Muscle layer of duodenum (tissue), 2 donors: ENCODE data around the gene RBFOX2.
"Not testable (repeated sequence)": the region's sequence is repeated elsewhere in the genome, so short reads cannot be mapped to it uniquely, and the experiment has no call there.

Source experiments
- H3K27ac ChIP-seq: one replicate; pipeline ENCODE4 v1.7.0; 2013; ENCODE audit warnings: mild to moderate bottlenecking, low read length
- H3K27me3 ChIP-seq: one replicate; pipeline ENCODE4 v1.7.0; 2013; ENCODE audit warnings: low read depth, mild to moderate bottlenecking, control low read depth, low read length
- H3K36me3 ChIP-seq, 2 donors: one replicate each; pipeline ENCODE4 v1.7.0; 2013; ENCODE audit warnings: low read length in 2 of 2, control low read depth in 1 of 2, mild to moderate bottlenecking in 1 of 2; ENCODE audit not compliant: insufficient read depth in 2 of 2, control insufficient read depth in 1 of 2
- H3K4me1 ChIP-seq, 2 donors: one replicate each; pipeline ENCODE4 v1.7.0; 2013; ENCODE audit warnings: low read length in 2 of 2, mild to moderate bottlenecking in 2 of 2, control low read depth in 1 of 2, moderate library complexity in 1 of 2; ENCODE audit not compliant: insufficient read depth in 2 of 2, control insufficient read depth in 1 of 2
- H3K4me3 ChIP-seq, 2 donors: one replicate each; pipeline ENCODE4 v1.7.0; 2013; ENCODE audit warnings: low read length in 2 of 2, low read depth in 1 of 2, mild to moderate bottlenecking in 1 of 2
- H3K9me3 ChIP-seq, 2 donors: one replicate each; pipeline ENCODE4 v1.7.0; 2013; ENCODE audit warnings: low read length in 2 of 2, control low read depth in 1 of 2, mild to moderate bottlenecking in 1 of 2; ENCODE audit not compliant: control insufficient read depth in 1 of 2
- donor health status: healthy.

Gene RBFOX2

GRCh38 chr22:36037102-36037758 lies 8.6 kb upstream of the RBFOX2 start:
- no peaks in the 10 kb centered on the region for H3K4me1 ChIP-seq
- H3K36me3 ChIP-seq = no peaks in the 10 kb centered on the region
- H3K27me3 ChIP-seq = no peaks in the 10 kb centered on the region
- no peaks in the 10 kb centered on the region for H3K9me3 ChIP-seq
- no peak overlapping the region for H3K4me3 ChIP-seq
- H3K27ac ChIP-seq = no peak overlapping the region

GRCh38 chr22:36036167-36036624 lies 7.6 kb upstream of the RBFOX2 start:
- Histone ChIP-seq H3K4me3 (no peak overlapping the region), H3K27me3 (no peaks in the 10 kb centered on the region), H3K36me3 (no peaks in the 10 kb centered on the region), H3K27ac (no peak overlapping the region), H3K4me1 (no peaks in the 10 kb centered on the region), H3K9me3 (no peaks in the 10 kb centered on the region)

GRCh38 chr22:36032611-36033010 lies 4.0 kb upstream of the RBFOX2 start:
- Histone ChIP-seq H3K4me3 (no peak overlapping the region), H3K27me3 (no peaks in the 10 kb centered on the region), H3K27ac (no peak overlapping the region), H3K4me1 (peaks cover 0 to 5% of the 10 kb centered on the region in 2 donors), H3K9me3 (no peaks in the 10 kb centered on the region), H3K36me3 (no peaks in the 10 kb centered on the region)

- Histone ChIP-seq H3K27me3 (no peaks in the 10 kb centered on the region), H3K36me3 (no peaks in the 10 kb centered on the region), H3K4me1 (peaks cover 0 to 22% of the 10 kb centered on the region in 2 donors), H3K9me3 (no peaks in the 10 kb centered on the region), H3K27ac (peak overlapping the region; percentile 74), H3K4me3 (peak overlapping the region; percentile 54)
Observed at GRCh38 chr22:36029406-36029755, 757 bp upstream of the RBFOX2 start.

- Histone ChIP-seq H3K4me1 (peaks cover 2 to 33% of the 10 kb centered on the region in 2 donors), H3K9me3 (no peaks in the 10 kb centered on the region), H3K36me3 (no peaks in the 10 kb centered on the region), H3K27ac (peak overlapping the region; percentile 92), H3K27me3 (no peaks in the 10 kb centered on the region), H3K4me3 (peak overlapping the region; percentile 78 to 85)
Observed at GRCh38 chr22:36027935-36028645, 534 bp downstream of the RBFOX2 start.

- Histone ChIP-seq H3K4me3 (peak overlapping the region; percentile 78 to 85), H3K36me3 (no peaks in the 10 kb centered on the region), H3K9me3 (no peaks in the 10 kb centered on the region), H3K27ac (peak overlapping the region; percentile 92), H3K27me3 (no peaks in the 10 kb centered on the region), H3K4me1 (peaks cover 7 to 39% of the 10 kb centered on the region in 2 donors)
Observed at GRCh38 chr22:36027579-36027934, 1.1 kb downstream of the RBFOX2 start.

GRCh38 chr22:36026741-36027140 lies 1.9 kb downstream of the RBFOX2 start:
- Histone ChIP-seq H3K27ac (peak overlapping the region; percentile 92), H3K4me3 (peak overlapping the region; percentile 78 to 85), H3K9me3 (no peaks in the 10 kb centered on the region), H3K27me3 (no peaks in the 10 kb centered on the region), H3K4me1 (peaks cover 14 to 47% of the 10 kb centered on the region in 2 donors), H3K36me3 (no peaks in the 10 kb centered on the region)

- Histone ChIP-seq H3K27ac (peak overlapping the region; percentile 69), H3K9me3 (no peaks in the 10 kb centered on the region), H3K4me1 (peaks cover 18 to 54% of the 10 kb centered on the region in 2 donors), H3K4me3 (peak overlapping the region in 1 of 2 donors; percentile 1), H3K27me3 (no peaks in the 10 kb centered on the region), H3K36me3 (no peaks in the 10 kb centered on the region)
Observed at GRCh38 chr22:36022697-36023096, 5.9 kb downstream of the RBFOX2 start.

GRCh38 chr22:36022162-36022561 lies 6.5 kb downstream of the RBFOX2 start:
- Histone ChIP-seq H3K36me3 (no peaks in the 10 kb centered on the region), H3K9me3 (no peaks in the 10 kb centered on the region), H3K27me3 (no peaks in the 10 kb centered on the region), H3K4me1 (peaks cover 18 to 59% of the 10 kb centered on the region in 2 donors), H3K27ac (peak overlapping the region; percentile 69), H3K4me3 (peak overlapping the region in 1 of 2 donors; percentile 1)

GRCh38 chr22:36021606-36022153 lies 6.9 kb downstream of the RBFOX2 start:
- no peaks in the 10 kb centered on the region for H3K36me3 ChIP-seq
- H3K9me3 ChIP-seq = no peaks in the 10 kb centered on the region
- peak overlapping the region; percentile 69 for H3K27ac ChIP-seq
- H3K4me3 ChIP-seq = peak overlapping the region in 1 of 2 donors; percentile 1
- H3K4me1 ChIP-seq = peaks cover 18 to 61% of the 10 kb centered on the region in 2 donors
- no peaks in the 10 kb centered on the region for H3K27me3 ChIP-seq

GRCh38 chr22:36020865-36021264 lies 7.8 kb downstream of the RBFOX2 start:
- not testable (repeated sequence) for H3K27ac ChIP-seq, H3K4me3 ChIP-seq, H3K9me3 ChIP-seq, H3K36me3 ChIP-seq, H3K27me3 ChIP-seq
- H3K4me1 ChIP-seq = peaks cover 26 to 61% of the 10 kb centered on the region in 2 donors
